MM.1S (cell line): Measurements from ENCODE around the gene CUBN.

Experiments
- DNase-seq: peaks from one replicate; pipeline ENCODE4 v3.0.0-alpha.2; 2015
- H2AFZ ChIP-seq: fragments of 300-600 bp; sonication (generic); 2 replicates; pipeline ENCODE4 v1.6.0; 2016; ENCODE audit warnings: antibody characterized with exemption, low read length
- H3F3A ChIP-seq: fragments of 300-600 bp; sonication (generic); 2 replicates; pipeline ENCODE4 v1.6.1; 2016; ENCODE audit warnings: mild to moderate bottlenecking, antibody characterized with exemption, low read length, moderate library complexity, mixed read lengths; ENCODE audit not compliant: insufficient read depth
- H3K27ac ChIP-seq: fragments of 300-600 bp; sonication (generic); 2 replicates; pipeline ENCODE4 v1.5.1; 2016; ENCODE audit warnings: mild to moderate bottlenecking, low read length
- H3K27me3 ChIP-seq: fragments of 300-600 bp; sonication (generic); replicated peaks from 2 replicates; pipeline ENCODE4 v1.6.0; 2016; ENCODE audit warnings: low read length; ENCODE audit not compliant: insufficient read depth
- H3K36me3 ChIP-seq: fragments of 300-600 bp; sonication (generic); replicated peaks from 2 replicates; pipeline ENCODE4 v1.6.1; 2016; ENCODE audit warnings: mild to moderate bottlenecking, low read length, mixed read lengths; ENCODE audit not compliant: insufficient read depth
- H3K4me1 ChIP-seq: fragments of 300-600 bp; sonication (generic); 2 replicates; pipeline ENCODE4 v1.6.1; 2016; ENCODE audit warnings: low read length, mixed read lengths
- H3K4me2 ChIP-seq: fragments of 300-600 bp; sonication (generic); 2 replicates; pipeline ENCODE4 v1.6.0; 2016; ENCODE audit warnings: low read depth, low read length
- H3K4me3 ChIP-seq: fragments of 300-600 bp; sonication (generic); 2 replicates; pipeline ENCODE4 v1.5.1; 2016; ENCODE audit warnings: low read length, mixed read lengths
- H3K79me2 ChIP-seq: fragments of 300-600 bp; sonication (generic); 2 replicates; pipeline ENCODE4 v1.6.1; 2016; ENCODE audit warnings: mixed run types, low read length, mixed read lengths
- H3K9ac ChIP-seq: fragments of 300-600 bp; sonication (generic); 2 replicates; pipeline ENCODE4 v1.6.1; 2016; ENCODE audit warnings: low read length, mixed read lengths
- H3K9me2 ChIP-seq: fragments of 300-600 bp; sonication (generic); replicated peaks from 2 replicates; pipeline ENCODE4 v1.6.1; 2016; ENCODE audit warnings: mild to moderate bottlenecking, low read length, mixed read lengths; ENCODE audit not compliant: insufficient read depth
- H3K9me3 ChIP-seq: fragments of 300-600 bp; sonication (generic); replicated peaks from 2 replicates; pipeline ENCODE4 v1.6.1; 2016; ENCODE audit warnings: mild to moderate bottlenecking, low read length, mixed read lengths; ENCODE audit not compliant: insufficient read depth
- H4K20me1 ChIP-seq: fragments of 300-600 bp; sonication (generic); 2 replicates; pipeline ENCODE4 v1.6.1; 2016; ENCODE audit warnings: mild to moderate bottlenecking, low read length, moderate library complexity, mixed read lengths; ENCODE audit not compliant: insufficient read depth
- CTCF ChIP-seq: fragments of 300-600 bp; sonication (generic); IDR thresholded peaks from 2 replicates; pipeline ENCODE4 v1.5.1; 2016; ENCODE audit warnings: antibody characterized with exemption, low read length, mixed read lengths
- EZH2 ChIP-seq: fragments of 300-600 bp; sonication (generic); optimal IDR thresholded peaks from 2 replicates; pipeline ENCODE3; 2017; ENCODE audit warnings: low read depth, mild to moderate bottlenecking, antibody characterized with exemption, low read length, mixed read lengths
- EZH2phosphoT487 ChIP-seq: fragments of 300-600 bp; sonication (generic); IDR thresholded peaks from 2 replicates; pipeline ENCODE4 v1.6.1; 2018; ENCODE audit warnings: antibody characterized with exemption, low read length

Gene CUBN

GRCh38 chr10:17086865-17087367 lies 42.7 kb downstream of the CUBN start:
- Histone ChIP-seq H3K79me2 (no peaks in the 10 kb centered on the region), H3K9me3 (no peaks in the 10 kb centered on the region), H3K9ac (no peak overlapping the region), H3K9me2 (no peaks in the 10 kb centered on the region), H3K36me3 (no peaks in the 10 kb centered on the region), H4K20me1 (no peaks in the 10 kb centered on the region), H2AFZ (no peak overlapping the region), H3K4me3 (no peak overlapping the region), H3K27me3 (no peaks in the 10 kb centered on the region), H3K27ac (no peak overlapping the region), H3F3A (no peaks in the 10 kb centered on the region), H3K4me1 (no peaks in the 10 kb centered on the region), H3K4me2 (no peak overlapping the region)
- TF ChIP-seq EZH2phosphoT487 (no peak), EZH2 (no peak)
- no peak for DNase-seq

GRCh38 chr10:17085011-17085725 lies 44.4 kb downstream of the CUBN start:
- H3K9me2 ChIP-seq: no peaks in the 10 kb centered on the region
- H2AFZ ChIP-seq: no peak overlapping the region
- no peaks in the 10 kb centered on the region for H3K4me1 ChIP-seq
- TF ChIP-seq CTCF (no peak), EZH2phosphoT487 (no peak), EZH2 (no peak)
- DNase-seq: no peak
- H3K4me2 ChIP-seq: no peak overlapping the region
- H3K36me3 ChIP-seq: no peaks in the 10 kb centered on the region
- no peaks in the 10 kb centered on the region for H4K20me1 ChIP-seq
- H3K27ac ChIP-seq: no peak overlapping the region
- H3K9me3 ChIP-seq: no peaks in the 10 kb centered on the region
- H3F3A ChIP-seq: no peaks in the 10 kb centered on the region
- H3K79me2 ChIP-seq: no peaks in the 10 kb centered on the region
- no peaks in the 10 kb centered on the region for H3K27me3 ChIP-seq
- no peak overlapping the region for H3K9ac ChIP-seq
- no peak overlapping the region for H3K4me3 ChIP-seq

GRCh38 chr10:17084258-17084657 lies 45.4 kb downstream of the CUBN start:
- Histone ChIP-seq H3K79me2 (no peaks in the 10 kb centered on the region), H3K4me1 (no peaks in the 10 kb centered on the region), H3K27ac (no peak overlapping the region), H3K9ac (no peak overlapping the region), H2AFZ (no peak overlapping the region), H3F3A (no peaks in the 10 kb centered on the region), H3K4me3 (no peak overlapping the region), H3K9me3 (no peaks in the 10 kb centered on the region), H4K20me1 (no peaks in the 10 kb centered on the region), H3K4me2 (no peak overlapping the region), H3K27me3 (no peaks in the 10 kb centered on the region), H3K9me2 (no peaks in the 10 kb centered on the region), H3K36me3 (no peaks in the 10 kb centered on the region)
- TF ChIP-seq EZH2: no peak
- no peak for TF ChIP-seq EZH2phosphoT487
- TF ChIP-seq CTCF: no peak
- no peak for DNase-seq

GRCh38 chr10:17081431-17081830 lies 48.2 kb downstream of the CUBN start:
- Histone ChIP-seq H4K20me1 (no peaks in the 10 kb centered on the region), H3K4me3 (no peak overlapping the region)

More at GRCh38 chr10:17081431-17081830, 48.2 kb downstream of the CUBN start:
- no peaks in the 10 kb centered on the region for H3K9me3 ChIP-seq
- no peaks in the 10 kb centered on the region for H3K27me3 ChIP-seq
- no peak overlapping the region for H3K27ac ChIP-seq
- TF ChIP-seq EZH2: no peak
- no peak for TF ChIP-seq EZH2phosphoT487
- no peak for TF ChIP-seq CTCF
- no peaks in the 10 kb centered on the region for H3K79me2 ChIP-seq
- DNase-seq: no peak
- H3K9me2 ChIP-seq: no peaks in the 10 kb centered on the region
- H3K9ac ChIP-seq: no peak overlapping the region
- no peaks in the 10 kb centered on the region for H3F3A ChIP-seq
- no peak overlapping the region for H2AFZ ChIP-seq
- no peaks in the 10 kb centered on the region for H3K36me3 ChIP-seq
- no peaks in the 10 kb centered on the region for H3K4me1 ChIP-seq
- no peak overlapping the region for H3K4me2 ChIP-seq
